GM12864 (cell line): Measurements from ENCODE around the gene COX7A1.
"Not testable (repeated sequence)": the region's sequence is repeated elsewhere in the genome, so short reads cannot be mapped to it uniquely, and the experiment has no call there.

ENCODE experiments used
- DNase-seq: peaks from one replicate; pipeline ENCODE4 v3.0.0-alpha.2; 2011; ENCODE audit warnings: low read depth
- H3K4me3 ChIP-seq: 2 replicates; pipeline ENCODE4 v1.5.1; 2011; ENCODE audit warnings: mild to moderate bottlenecking, low read depth, low read length, control low read depth
- TF ChIP-seq, protein P1 (sequence below): IDR thresholded peaks from 2 replicates; pipeline ENCODE4 v1.5.1; 2011; ENCODE audit warnings: low read depth, mild to moderate bottlenecking, moderate library complexity, low read length, control low read depth, inconsistent platforms; ENCODE audit errors: missing control alignments

Gene COX7A1

DNA sequence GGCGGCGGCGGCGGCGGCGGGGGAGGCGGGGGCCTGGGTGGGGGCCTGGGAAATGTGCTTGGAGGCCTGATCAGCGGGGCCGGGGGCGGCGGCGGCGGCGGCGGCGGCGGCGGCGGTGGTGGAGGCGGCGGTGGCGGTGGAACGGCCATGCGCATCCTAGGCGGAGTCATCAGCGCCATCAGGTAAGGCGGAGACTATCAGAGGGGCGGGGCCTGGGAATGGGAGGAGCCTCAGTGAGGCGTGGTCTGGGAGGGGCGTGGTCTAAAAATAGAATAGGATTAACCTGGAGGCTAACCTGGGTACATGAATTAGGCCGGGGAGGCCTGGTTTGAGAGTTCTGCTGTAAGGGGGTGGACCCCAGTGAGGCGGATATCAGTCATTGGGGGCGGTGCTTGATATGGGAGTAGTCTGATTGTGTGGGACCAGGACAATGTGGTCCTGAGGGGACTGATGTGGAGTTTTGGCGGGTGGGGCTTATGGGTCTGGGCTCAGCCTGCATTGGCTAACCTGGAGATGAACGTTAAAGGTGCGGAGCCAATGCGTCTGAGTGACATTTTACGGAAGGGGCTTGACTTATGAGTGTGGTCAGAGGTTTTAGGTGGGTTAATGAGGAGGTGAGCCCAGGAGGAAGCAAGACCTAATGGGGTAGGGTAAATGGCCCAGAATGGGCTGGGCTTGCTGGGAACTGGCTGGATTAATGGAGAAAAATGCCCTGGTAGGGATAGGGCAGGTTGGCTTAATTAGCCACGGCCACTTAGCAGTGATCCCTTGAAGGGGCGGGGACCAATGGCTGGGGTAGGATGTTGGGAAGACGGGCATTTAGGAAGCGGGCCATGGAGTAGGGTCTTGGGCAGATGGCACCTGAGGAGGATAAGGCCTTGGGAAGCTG lies 11.0 kb downstream of the COX7A1 start:
- DNase-seq, result peak; percentile 59
- TF ChIP-seq, protein P1, sequence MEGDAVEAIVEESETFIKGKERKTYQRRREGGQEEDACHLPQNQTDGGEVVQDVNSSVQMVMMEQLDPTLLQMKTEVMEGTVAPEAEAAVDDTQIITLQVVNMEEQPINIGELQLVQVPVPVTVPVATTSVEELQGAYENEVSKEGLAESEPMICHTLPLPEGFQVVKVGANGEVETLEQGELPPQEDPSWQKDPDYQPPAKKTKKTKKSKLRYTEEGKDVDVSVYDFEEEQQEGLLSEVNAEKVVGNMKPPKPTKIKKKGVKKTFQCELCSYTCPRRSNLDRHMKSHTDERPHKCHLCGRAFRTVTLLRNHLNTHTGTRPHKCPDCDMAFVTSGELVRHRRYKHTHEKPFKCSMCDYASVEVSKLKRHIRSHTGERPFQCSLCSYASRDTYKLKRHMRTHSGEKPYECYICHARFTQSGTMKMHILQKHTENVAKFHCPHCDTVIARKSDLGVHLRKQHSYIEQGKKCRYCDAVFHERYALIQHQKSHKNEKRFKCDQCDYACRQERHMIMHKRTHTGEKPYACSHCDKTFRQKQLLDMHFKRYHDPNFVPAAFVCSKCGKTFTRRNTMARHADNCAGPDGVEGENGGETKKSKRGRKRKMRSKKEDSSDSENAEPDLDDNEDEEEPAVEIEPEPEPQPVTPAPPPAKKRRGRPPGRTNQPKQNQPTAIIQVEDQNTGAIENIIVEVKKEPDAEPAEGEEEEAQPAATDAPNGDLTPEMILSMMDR, result no peak
- peak overlapping the region; percentile 87 for H3K4me3 ChIP-seq

DNA sequence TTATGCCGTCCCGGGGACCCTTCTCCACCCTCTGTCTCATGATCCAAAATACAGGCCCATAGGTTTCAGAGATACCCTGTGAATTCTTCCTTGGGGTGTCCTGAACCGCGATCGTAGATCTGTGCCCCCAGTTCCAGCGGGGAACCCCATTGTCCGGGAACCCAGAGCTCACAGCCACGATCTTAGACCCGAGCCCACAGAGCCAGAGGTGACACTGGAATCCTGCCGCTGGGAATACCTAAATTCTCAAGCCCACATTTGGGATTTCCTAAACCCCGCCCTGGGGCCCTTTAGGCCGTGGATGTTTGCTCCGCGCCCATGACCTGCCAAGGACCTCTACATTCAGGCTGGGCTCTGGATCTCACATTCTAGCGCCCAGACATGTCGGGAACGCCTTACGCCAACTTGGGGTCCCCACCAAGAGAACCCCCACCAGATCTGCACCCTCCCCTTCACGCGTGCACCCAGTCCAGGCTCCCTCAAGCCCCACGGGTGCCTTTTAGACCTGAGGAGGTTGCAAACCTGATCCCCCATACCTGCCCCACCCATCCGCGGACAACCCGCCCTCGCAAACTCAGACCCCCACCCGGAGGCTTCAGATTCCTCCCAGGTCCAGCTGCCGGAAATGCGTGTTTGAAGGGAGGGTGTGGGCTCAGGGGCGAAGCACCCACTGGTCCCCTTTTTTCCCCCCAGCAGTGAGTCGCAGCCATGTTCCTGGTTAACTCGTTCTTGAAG lies 11.8 kb downstream of the COX7A1 start:
- H3K4me3 ChIP-seq, result peak overlapping the region; percentile 87
- TF ChIP-seq, protein P1, result no peak
- no peak for DNase-seq

DNA sequence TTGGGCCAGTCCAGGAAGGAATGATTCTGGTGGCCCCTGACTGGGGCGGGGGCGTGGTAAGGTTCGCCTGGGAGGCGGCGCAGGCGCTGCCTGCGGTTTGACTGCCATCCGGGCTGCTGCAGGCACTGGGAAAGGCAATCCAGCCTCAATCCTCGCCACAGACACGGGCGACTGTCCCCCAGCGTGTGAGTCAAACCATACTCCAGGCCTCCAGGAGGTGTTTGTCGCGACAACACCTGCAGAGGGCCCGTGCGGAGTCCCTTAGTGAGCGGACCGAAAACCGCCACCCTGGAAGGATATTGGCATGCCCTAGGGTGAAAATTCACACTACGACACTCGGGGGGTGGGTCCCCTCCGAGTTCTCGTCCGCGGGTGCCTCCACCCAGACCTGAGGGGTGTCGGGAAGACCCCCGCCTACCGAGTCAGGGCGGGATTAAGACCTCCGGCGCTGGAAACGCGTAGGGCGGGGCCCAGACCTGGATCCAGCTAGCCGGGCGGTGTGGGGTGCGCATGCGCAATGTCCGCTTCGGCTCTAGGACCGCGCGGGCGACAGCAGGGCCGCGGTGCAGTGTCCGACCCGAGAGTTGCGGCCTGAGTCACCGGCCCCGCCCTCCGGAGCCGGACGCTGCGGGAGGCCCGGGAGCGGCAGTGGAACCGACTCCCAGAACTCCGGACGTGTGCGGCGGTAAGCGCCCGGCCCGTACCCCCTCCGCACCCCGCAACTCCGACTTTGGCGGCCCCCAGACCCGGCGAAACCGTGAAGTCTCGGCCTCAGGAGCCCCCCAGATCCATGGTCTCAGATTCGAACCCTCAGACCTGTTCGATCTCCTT lies 12.6 kb downstream of the COX7A1 start, which contains the start of gene CAPNS1:
Gene CAPNS1 (plus strand): TSS at position 594 of the 831 bp plus-strand sequence. CDS start 946 bp downstream, outside the sequence.
- peak; percentile 84 for DNase-seq
- H3K4me3 ChIP-seq, result peak within 1 kb of the TSS; percentile 87
- TF ChIP-seq, protein P1, result peak; percentile 40

DNA sequence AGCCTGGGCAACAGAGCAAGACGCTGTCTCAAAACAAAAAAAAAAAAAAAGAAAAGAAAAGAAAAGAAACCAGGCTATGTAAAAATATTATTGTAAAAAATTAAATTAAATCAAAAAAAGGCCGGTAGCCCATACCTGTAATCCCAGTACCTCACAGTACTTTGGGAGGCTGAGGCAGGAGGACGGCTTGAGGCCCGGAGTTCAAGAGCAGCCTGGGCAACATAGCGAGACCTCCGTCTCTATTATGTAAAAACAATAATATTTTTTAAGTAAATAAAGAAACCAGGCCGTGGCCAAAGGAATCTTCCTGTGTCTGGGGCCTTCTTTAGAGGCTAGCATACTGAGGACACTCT lies 13.2 kb downstream of the COX7A1 start:
- TF ChIP-seq, protein P1, result no peak
- peak overlapping the region; percentile 87 for H3K4me3 ChIP-seq

DNA sequence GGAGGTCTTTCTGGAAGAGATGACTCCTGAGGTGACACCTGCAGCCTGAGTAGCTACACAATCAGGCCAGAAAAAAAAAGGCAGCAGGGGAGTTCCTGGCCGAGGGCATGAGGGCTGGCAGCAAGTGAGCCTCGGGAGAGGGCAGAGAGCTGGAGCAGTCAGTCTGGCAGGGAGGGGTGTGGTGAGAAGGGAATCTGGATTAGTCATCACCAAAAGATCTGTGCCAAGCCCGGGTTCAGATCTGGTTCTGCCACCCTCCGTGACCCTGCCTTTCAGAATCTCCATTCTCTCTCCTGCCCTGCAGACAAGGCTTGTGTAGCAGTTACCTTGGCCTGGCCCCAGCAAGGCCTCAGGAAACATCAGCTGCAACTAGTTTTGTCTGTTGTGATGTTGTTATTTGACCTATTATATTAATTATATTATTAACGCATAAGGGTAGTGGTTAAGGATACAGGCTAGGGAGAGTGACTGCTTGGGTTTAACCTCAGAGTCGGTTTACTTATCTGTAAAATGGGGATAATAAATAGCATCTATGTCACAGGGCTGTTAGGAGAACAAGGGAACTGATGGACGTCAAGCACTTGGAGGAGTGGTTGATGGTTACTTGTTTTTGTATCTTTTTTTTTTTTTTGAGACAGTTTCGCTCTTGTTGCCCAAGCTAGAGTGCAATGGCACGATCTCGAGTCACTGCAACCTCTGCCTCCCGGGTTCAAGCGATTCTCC lies 15.1 kb downstream of the COX7A1 start:
- no peak overlapping the region for H3K4me3 ChIP-seq
- TF ChIP-seq, protein P1, result no peak

More for the DNA sequence above, 13.2 kb downstream of the COX7A1 start:
- no peak for DNase-seq

DNA sequence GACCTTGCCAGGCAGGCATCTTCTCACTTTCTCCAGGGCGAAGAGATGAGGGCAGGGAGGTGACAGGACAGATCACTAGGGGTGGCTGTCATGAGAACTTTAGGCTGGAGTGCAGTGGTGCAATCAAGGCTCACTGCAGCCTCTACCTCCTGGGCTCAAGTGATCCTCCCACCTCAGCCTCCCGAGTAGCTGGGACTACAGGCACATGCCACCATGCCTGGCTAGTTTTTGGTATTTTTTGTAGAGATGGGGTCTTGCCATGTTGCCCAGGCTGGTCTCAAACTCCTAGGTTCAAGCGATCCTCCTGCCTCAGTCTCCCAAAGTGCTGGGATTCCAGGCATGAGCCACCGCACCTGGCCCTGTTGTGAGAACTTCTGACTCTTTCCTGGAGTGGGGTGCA lies 17.4 kb downstream of the COX7A1 start:
- DNase-seq, H3K4me3 ChIP-seq: not testable (repeated sequence)

More for the DNA sequence above, 15.1 kb downstream of the COX7A1 start:
- DNase-seq, result no peak

DNA sequence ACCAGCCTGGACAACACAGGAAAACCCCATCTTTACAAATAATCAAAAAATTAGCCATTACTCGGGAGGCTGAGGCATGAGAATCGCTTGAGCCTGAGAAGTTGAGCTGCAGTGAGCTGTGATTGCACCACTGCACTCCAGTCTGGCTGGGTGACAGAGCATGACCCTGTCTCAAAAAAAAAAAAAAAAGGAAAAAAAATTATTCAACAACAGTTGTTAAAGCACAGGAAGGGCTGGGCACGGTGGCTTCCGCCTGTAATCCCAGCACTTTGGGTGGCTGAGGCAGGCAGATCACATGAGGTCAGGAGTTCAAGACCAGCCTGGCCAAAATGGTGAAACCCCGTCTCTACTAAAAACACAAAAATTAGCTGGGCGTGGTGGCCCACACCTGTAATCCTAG lies 21.0 kb downstream of the COX7A1 start:
- H3K4me3 ChIP-seq, DNase-seq: not testable (repeated sequence)
